Keratinocyte (primary cell): ENCODE results near the gene CAVIN1. TPM values are rescaled to one million over a fixed set of nuclear protein-coding genes. Genes with fewer than 3 reads are reported as not detected.

ENCODE experiments used
- DNase-seq: peaks from one replicate; pipeline ENCODE4 v3.0.0-alpha.2; 2011; ENCODE audit warnings: low read depth, missing footprints, low spot score
- FAIRE-seq: peaks from 2 replicates; lab custom pipeline; 2011; peaks lifted over from hg19 to GRCh38; lab: Jason Lieb, UNC
- H2AFZ ChIP-seq: 2 replicates; pipeline ENCODE4 v1.6.0; 2012; ENCODE audit warnings: low read length, control low read depth, inconsistent platforms; ENCODE audit not compliant: control insufficient read depth
- H3K27ac ChIP-seq: 2 replicates; pipeline ENCODE4 v1.5.1; 2011; ENCODE audit warnings: low read length; ENCODE audit not compliant: control insufficient read depth, insufficient read depth
- H3K27me3 ChIP-seq: 3 replicates; pipeline ENCODE4 v1.6.0; 2011; ENCODE audit warnings: low read length; ENCODE audit not compliant: control insufficient read depth, insufficient read depth; ENCODE audit errors: extremely low read depth
- H3K36me3 ChIP-seq, 2 experiments: 2 replicates in 1 of 2; 3 replicates in 1 of 2; pipeline ENCODE4 v1.5.1; 2011; ENCODE audit warnings: low read length in 2 of 2, mild to moderate bottlenecking in 1 of 2; ENCODE audit not compliant: control insufficient read depth in 2 of 2, insufficient read depth in 2 of 2; ENCODE audit errors: extremely low read depth in 1 of 2
- H3K4me1 ChIP-seq: 3 replicates; pipeline ENCODE4 v1.5.1; 2011; ENCODE audit warnings: low read length; ENCODE audit not compliant: control insufficient read depth, insufficient read depth; ENCODE audit errors: extremely low read depth
- H3K4me2 ChIP-seq: 3 replicates; pipeline ENCODE4 v1.6.0; 2011; ENCODE audit warnings: low read depth, low read length; ENCODE audit not compliant: control insufficient read depth, insufficient read depth; ENCODE audit errors: extremely low read depth
- H3K4me3 ChIP-seq, 3 experiments: fragments of 200-600 bp in 1 of 3; sonication (generic) in 1 of 3; 2 replicates in 2 of 3; 3 replicates in 1 of 3; pipeline ENCODE4 v1.5.1; 2011 to 2016; ENCODE audit warnings: low read length in 3 of 3, mild to moderate bottlenecking in 3 of 3, control low read depth in 2 of 3, inconsistent platforms in 1 of 3, low read depth in 1 of 3, mixed read lengths in 1 of 3, mixed run types in 1 of 3, moderate library complexity in 1 of 3; ENCODE audit not compliant: control insufficient read depth in 2 of 3, insufficient read depth in 2 of 3; ENCODE audit errors: extremely low read depth in 1 of 3
- H3K79me2 ChIP-seq: 2 replicates; pipeline ENCODE4 v1.6.0; 2012; ENCODE audit warnings: low read length; ENCODE audit not compliant: control insufficient read depth, insufficient read depth
- H3K9ac ChIP-seq: 3 replicates; pipeline ENCODE4 v1.6.0; 2011; ENCODE audit warnings: low read length; ENCODE audit not compliant: control insufficient read depth, insufficient read depth; ENCODE audit errors: extremely low read depth
- H3K9me1 ChIP-seq: 3 replicates; pipeline ENCODE4 v1.6.0; 2011; ENCODE audit warnings: low read length; ENCODE audit not compliant: control insufficient read depth, insufficient read depth; ENCODE audit errors: extremely low read depth
- H3K9me3 ChIP-seq: 2 replicates; pipeline ENCODE4 v1.5.1; 2012; ENCODE audit warnings: low read depth, low read length; ENCODE audit not compliant: control insufficient read depth
- H4K20me1 ChIP-seq: 3 replicates; pipeline ENCODE4 v1.6.0; 2011; ENCODE audit warnings: low read length; ENCODE audit not compliant: control insufficient read depth, insufficient read depth; ENCODE audit errors: extremely low read depth
- EZH2 ChIP-seq: IDR thresholded peaks from one replicate; pipeline ENCODE4 v1.6.1; 2012; ENCODE audit warnings: inconsistent platforms, mild to moderate bottlenecking, low read length, moderate library complexity
- dilution Hi-C: fragments of 300-500 bp; cut with MboI; formaldehyde crosslinking; loops from one replicate; pipeline ENCODE4 v1.7.0; 2020; ENCODE audit warnings: low sequenced_read_pairs; ENCODE audit not compliant: extremely low pct_ligation_motif_present
- polyA plus RNA-seq, 5 experiments: library from polyadenylated mRNA; depleted of rRNA in 3 of 5; stranded (reverse) in 3 of 5; stranded (forward) in 1 of 5; unstranded in 1 of 5; fragments of >200 nt; gene quantifications; 1 replicate in 1 of 5; 2 replicates in 3 of 5; 3 replicates in 1 of 5; pipeline versions ENCODE4 v1.2.1 to v1.2.3, GENCODE V29; 2011 to 2012; ENCODE audit warnings: missing spikeins in 2 of 5, low read depth in 1 of 5, low replicate concordance in 1 of 5
- TF ChIP-seq, protein P1 (sequence below), 3 experiments: IDR thresholded peaks in 1 of 3; conservative IDR thresholded peaks in 1 of 3; optimal IDR thresholded peaks in 1 of 3; 2 replicates in 2 of 3; 3 replicates in 1 of 3; pipeline versions ENCODE3 to v1.5.1; 2011; ENCODE audit warnings: low read length in 3 of 3, mild to moderate bottlenecking in 3 of 3, moderate library complexity in 2 of 3, control low read depth in 1 of 3, inconsistent platforms in 1 of 3; ENCODE audit not compliant: insufficient read depth in 2 of 3; ENCODE audit errors: extremely low read depth in 1 of 3

The CAVIN1 gene
- polyA plus RNA-seq, 1 donor (not counting 4 experiments of a cell fraction or from before 2014, with no cell fraction given): 172 TPM

DNA sequence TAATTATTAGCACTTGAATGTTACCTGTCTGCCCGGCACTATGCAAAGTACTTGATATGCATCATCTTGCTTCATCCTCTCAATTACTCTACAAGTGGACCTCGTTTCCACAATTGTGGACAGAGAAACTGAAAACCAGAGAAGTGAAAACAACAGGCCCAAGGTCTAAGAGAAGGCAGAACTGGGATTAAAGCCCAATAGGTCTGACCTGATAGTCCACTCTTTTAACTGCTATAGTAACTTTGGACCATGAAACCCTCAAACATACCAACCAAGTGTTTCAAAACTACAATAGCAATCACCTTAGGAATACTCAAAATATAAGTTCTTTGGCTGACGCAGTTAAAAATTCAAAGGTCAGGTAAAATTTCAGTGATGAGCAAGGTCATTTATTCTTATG, 42.1 kb downstream of the CAVIN1 start:
- Histone ChIP-seq H3K36me3 (peaks cover 0 to 6% of the 10 kb centered on the region in 2 experiments), H3K4me1 (peaks cover 13% of the 10 kb centered on the region), H4K20me1 (no peaks in the 10 kb centered on the region), H3K79me2 (peaks cover 85% of the 10 kb centered on the region), H3K9me3 (no peaks in the 10 kb centered on the region), H3K27me3 (no peaks in the 10 kb centered on the region), H2AFZ (no peak overlapping the region), H3K4me2 (no peak overlapping the region), H3K27ac (no peak overlapping the region), H3K9me1 (no peaks in the 10 kb centered on the region), H3K9ac (no peak overlapping the region), H3K4me3 (no peak overlapping the region)
- FAIRE-seq: no peak
- no peak for DNase-seq
- TF ChIP-seq EZH2: no peak
- TF ChIP-seq, protein P1, sequence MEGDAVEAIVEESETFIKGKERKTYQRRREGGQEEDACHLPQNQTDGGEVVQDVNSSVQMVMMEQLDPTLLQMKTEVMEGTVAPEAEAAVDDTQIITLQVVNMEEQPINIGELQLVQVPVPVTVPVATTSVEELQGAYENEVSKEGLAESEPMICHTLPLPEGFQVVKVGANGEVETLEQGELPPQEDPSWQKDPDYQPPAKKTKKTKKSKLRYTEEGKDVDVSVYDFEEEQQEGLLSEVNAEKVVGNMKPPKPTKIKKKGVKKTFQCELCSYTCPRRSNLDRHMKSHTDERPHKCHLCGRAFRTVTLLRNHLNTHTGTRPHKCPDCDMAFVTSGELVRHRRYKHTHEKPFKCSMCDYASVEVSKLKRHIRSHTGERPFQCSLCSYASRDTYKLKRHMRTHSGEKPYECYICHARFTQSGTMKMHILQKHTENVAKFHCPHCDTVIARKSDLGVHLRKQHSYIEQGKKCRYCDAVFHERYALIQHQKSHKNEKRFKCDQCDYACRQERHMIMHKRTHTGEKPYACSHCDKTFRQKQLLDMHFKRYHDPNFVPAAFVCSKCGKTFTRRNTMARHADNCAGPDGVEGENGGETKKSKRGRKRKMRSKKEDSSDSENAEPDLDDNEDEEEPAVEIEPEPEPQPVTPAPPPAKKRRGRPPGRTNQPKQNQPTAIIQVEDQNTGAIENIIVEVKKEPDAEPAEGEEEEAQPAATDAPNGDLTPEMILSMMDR (optimal IDR thresholded peaks at IDR 0.05 in 1 of 3, IDR thresholded peaks at IDR 0.05 in 1 of 3, conservative IDR thresholded peaks at IDR 0.05 in 1 of 3; ENCODE audit: extremely low read depth in 1 of 3, insufficient read depth in 2 of 3, low read length in 3 of 3): no peak
- dilution Hi-C loops: no loop called here

GRCh38 chr17:42378959-42379594, 44.0 kb downstream of the CAVIN1 start:
- Histone ChIP-seq H3K9me3 (no peaks in the 10 kb centered on the region), H3K27ac (peak overlapping the region; percentile 41), H3K9me1 (no peaks in the 10 kb centered on the region), H3K36me3 (peaks cover 0 to 6% of the 10 kb centered on the region in 2 experiments), H3K4me3 (peak overlapping the region; percentile 1 to 58 (median 44)), H3K9ac (peak overlapping the region; percentile 66), H3K4me1 (peaks cover 13% of the 10 kb centered on the region), H3K27me3 (no peaks in the 10 kb centered on the region), H3K4me2 (peak overlapping the region; percentile 78), H2AFZ (peak overlapping the region; percentile 12), H3K79me2 (peaks cover 78% of the 10 kb centered on the region), H4K20me1 (no peaks in the 10 kb centered on the region)
- TF ChIP-seq, protein P1 (optimal IDR thresholded peaks at IDR 0.05 in 1 of 3, IDR thresholded peaks at IDR 0.05 in 1 of 3, conservative IDR thresholded peaks at IDR 0.05 in 1 of 3; ENCODE audit: extremely low read depth in 1 of 3, insufficient read depth in 2 of 3, low read length in 3 of 3): no peak
- TF ChIP-seq EZH2: no peak
- FAIRE-seq: peak; percentile 60
- dilution Hi-C loops: no loop called here
- no peak for DNase-seq
